HG03280 (cell line): ENCODE data around the gene B3GNT5.

Source experiments
- ATAC-seq: cut with Tn5 transposase; IDR thresholded peaks from one replicate; pipeline ENCODE4 v1.9.1; 2021; ENCODE audit warnings: mild to moderate bottlenecking, moderate library complexity; ENCODE audit not compliant: unreplicated experiment

The B3GNT5 gene

GRCh38 chr3:183252973-183253527 lies at the start of gene B3GNT5:
Gene B3GNT5, plus strand, starts transcription at chr3:183253253. Its CDS starts 16,546 bp downstream, at chr3:183269799.
- ATAC-seq = no peak

- no peak for ATAC-seq
These were observed 49.4 kb upstream of the B3GNT5 start for GRCh38 chr3:183203670-183204069.

DNA sequence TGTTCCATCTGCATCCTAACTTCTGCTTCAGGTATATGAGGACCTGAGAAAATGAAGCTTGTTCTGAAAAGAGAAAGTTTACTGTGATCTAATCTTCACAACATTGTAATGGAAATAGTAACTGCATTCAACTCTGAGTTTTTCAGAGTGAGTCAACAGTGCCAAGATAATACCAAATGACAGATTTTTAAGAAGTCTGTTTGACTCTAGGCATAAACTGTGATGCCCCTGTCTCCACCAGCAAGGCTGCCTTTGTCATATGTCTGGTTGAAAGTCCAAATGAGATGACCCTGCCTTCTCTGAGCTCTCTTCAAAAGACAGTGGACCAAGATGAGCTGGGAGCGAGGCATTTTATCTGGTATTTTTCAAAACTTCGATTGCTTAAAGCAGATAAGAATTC lies 44.8 kb upstream of the B3GNT5 start:
- ATAC-seq = no peak

- ATAC-seq = no peak
These were observed 44.3 kb upstream of the B3GNT5 start for GRCh38 chr3:183208800-183209199.

DNA sequence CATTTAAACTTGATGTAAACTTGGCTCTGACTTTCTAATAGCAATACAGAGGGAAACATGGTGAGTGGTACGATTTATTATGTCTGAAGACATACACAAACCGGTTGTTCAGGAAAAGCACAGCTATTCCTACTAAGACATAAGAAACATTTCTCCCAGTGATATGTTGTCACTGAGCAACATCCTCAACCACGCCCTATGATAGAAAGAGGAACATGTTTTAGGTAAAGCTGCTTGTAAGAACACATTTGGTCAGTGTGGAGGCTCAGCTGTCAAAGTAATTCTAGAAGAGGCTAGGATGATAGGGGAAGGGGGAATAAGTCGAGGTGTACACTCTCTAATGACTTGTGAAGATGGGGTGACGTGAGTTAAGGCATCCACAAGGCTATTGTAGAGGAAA lies 42.7 kb upstream of the B3GNT5 start:
- ATAC-seq = no peak

DNA sequence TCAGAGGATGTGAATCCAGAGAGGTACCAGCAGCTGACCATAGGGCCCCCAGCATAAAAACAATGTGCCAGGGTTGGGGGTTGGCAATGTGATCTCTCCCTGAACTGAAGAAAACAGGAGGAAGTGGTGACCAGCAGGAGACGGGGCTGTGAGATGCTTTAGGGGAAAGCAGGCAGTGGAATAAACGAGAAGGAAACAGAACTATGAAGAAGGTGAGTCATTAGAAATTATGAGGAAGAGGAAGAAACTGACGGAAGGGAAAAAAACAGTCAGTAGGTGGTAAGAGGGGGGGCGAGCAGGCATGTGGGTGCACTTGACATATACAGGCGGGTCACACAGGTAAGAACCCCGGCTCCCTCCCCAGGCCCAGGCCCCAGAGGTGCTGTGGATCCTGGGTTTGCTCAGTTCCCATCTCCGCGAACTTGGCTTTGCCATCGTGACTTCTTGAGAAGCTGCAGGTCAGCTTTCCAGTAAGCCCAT lies 42.2 kb upstream of the B3GNT5 start:
- no peak for ATAC-seq

- no peak for ATAC-seq
These were observed 41.7 kb upstream of the B3GNT5 start for GRCh38 chr3:183211352-183211751.

- no peak for ATAC-seq
These were observed 41.0 kb upstream of the B3GNT5 start for GRCh38 chr3:183212096-183212495.

GRCh38 chr3:183212565-183212964 lies 40.5 kb upstream of the B3GNT5 start:
- no peak for ATAC-seq

- no peak for ATAC-seq
These were observed 39.4 kb upstream of the B3GNT5 start for GRCh38 chr3:183213415-183214276.

DNA sequence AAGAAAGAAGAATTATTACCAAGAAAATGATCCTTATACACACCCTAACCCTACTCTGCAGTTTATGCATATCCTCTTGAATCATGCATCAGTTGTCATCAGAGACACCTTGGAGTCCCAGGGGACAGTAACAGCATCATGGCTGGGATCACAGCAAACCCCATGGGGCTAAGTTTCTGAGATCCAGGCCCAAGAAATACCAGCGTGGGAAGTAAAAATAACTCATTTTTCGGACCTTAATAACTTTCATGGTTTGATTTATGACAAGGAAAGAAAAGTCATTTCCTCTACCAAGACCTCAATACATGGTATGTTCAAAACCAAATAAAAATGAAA lies 38.8 kb upstream of the B3GNT5 start:
- no peak for ATAC-seq

- ATAC-seq = no peak
These were observed 37.4 kb upstream of the B3GNT5 start for GRCh38 chr3:183215591-183216202.

- ATAC-seq = no peak
These were observed 35.3 kb upstream of the B3GNT5 start for GRCh38 chr3:183217548-183218332.

DNA sequence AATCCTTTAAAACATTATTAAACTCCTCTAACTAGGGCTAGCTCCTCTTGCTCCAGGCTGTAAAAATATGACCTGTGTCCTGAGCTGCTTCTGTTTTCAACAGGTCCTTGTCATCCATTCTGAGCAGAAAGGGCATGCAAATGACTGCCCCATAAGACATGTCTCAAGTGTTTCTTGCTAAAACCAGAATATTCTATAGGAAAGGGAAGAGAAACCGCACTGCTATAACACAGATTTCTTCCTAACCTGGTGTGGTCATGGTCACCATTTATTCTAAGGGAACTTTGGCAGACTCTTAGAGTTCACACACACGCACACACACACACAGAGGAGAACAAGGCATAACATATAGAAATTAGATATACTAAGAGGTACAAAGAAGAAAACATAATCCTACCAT lies 34.2 kb upstream of the B3GNT5 start:
- ATAC-seq = no peak

DNA sequence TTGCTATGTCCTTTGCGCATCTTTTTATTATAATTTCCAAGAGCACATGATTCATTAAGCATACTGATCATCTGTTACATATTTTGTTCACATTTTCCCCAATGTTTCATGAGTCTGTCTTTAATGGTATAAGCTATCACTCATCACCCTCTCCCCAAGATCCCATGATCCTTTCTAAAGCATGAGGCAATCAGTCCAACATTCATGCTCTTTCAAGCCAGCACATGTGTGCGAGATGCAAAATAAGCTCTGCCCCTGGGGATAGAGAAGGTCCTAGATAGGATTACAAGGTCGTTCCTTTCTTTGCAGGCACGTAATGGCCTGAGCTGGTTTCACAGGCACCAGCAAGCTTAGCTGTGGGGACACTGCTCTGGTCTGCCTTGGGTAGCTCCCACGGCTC lies 32.2 kb upstream of the B3GNT5 start:
- ATAC-seq = no peak

GRCh38 chr3:183222631-183223235 lies 30.3 kb upstream of the B3GNT5 start:
- ATAC-seq = no peak

GRCh38 chr3:183224180-183224970 lies 28.7 kb upstream of the B3GNT5 start:
- ATAC-seq = no peak

DNA sequence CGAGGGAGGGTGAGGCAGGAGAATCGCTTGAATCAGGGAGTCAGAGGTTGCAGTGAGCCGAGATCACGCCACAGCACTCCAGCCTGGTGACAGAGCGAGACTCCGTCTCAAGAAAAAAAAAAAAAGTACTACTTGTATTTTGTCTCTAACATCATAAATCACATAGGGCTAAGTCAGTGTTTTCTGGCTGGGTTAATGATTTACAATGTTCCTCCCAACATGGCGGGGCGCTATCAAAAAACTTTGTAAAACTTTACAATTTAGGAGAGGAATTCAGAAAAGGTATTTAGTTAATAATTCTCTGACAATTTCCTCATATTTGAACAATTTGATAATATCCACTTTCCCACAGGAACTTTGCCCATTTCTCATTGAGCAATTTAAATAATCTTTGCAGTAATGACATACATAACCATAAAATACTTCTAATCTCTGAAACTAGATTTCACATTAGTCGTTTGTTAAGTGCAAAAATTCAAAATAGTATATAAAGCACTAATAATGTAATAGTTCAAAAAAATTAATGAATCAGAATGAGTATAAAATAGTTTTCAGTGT lies 26.6 kb upstream of the B3GNT5 start:
- no peak for ATAC-seq

DNA sequence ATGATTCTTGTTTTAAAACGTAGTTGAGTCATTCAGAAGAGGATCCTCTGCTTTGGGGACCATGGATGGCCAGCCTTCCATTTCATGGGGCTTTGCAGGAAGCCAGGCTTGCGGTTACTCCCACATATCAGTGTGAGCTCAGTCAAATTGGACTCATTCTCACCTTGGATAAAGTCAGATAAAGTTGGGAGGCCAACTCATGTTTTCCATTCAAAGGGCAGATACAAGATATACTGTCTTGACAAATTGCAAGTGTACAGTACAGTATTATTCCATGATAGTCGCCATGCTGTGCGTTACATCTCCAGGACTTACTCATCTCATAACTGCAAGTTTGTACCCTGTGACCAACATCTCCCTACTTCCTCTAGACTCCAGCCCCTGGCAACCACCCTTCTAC lies 25.5 kb upstream of the B3GNT5 start:
- ATAC-seq = no peak

DNA sequence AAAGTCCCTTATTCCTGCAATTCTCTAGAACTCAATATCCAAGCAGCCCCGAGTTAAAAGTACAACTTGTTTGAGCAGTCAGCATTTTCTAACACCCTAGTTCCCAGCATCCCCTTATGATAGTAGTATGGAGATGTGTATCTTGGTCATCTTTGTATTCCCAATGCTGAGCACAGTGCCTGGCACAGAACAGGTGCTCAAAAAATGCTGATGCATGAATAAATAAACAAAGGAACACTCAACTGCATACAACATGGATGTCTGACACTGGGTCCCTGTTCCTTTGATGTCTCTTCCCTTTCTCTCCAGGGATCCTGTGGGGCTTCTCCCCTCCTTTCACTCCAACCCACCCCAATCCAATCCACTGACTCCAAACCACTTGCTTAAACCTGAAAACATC lies 23.9 kb upstream of the B3GNT5 start:
- ATAC-seq = no peak
